NCI-H524 treated with DMSO at 0.1 percent for 48 hours (cell line): ENCODE measurements around the gene ECPAS.
"Not testable (repeated sequence)": the region's sequence is repeated elsewhere in the genome, so short reads cannot be mapped to it uniquely, and the experiment has no call there.

ENCODE experiments used
- DNase-seq: peaks from one replicate; lab custom pipeline; 2025; lab: John Stamatoyannopoulos, UW

The ECPAS gene, protein sequence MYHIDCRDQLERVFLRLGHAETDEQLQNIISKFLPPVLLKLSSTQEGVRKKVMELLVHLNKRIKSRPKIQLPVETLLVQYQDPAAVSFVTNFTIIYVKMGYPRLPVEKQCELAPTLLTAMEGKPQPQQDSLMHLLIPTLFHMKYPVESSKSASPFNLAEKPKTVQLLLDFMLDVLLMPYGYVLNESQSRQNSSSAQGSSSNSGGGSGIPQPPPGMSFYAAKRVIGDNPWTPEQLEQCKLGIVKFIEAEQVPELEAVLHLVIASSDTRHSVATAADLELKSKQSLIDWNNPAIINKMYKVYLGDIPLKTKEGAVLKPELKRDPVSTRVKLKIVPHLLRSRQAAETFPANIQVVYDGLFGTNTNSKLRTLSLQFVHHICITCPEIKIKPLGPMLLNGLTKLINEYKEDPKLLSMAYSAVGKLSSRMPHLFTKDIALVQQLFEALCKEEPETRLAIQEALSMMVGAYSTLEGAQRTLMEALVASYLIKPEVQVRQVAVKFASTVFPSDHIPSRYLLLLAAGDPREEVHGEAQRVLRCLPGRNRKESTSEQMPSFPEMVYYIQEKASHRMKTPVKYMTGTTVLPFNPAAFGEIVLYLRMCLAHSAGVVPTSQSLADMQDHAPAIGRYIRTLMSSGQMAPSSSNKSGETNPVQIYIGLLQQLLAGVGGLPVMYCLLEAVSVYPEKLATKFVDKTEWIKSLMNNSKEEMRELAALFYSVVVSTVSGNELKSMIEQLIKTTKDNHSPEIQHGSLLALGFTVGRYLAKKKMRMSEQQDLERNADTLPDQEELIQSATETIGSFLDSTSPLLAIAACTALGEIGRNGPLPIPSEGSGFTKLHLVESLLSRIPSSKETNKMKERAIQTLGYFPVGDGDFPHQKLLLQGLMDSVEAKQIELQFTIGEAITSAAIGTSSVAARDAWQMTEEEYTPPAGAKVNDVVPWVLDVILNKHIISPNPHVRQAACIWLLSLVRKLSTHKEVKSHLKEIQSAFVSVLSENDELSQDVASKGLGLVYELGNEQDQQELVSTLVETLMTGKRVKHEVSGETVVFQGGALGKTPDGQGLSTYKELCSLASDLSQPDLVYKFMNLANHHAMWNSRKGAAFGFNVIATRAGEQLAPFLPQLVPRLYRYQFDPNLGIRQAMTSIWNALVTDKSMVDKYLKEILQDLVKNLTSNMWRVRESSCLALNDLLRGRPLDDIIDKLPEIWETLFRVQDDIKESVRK (N-terminal part only)

DNA sequence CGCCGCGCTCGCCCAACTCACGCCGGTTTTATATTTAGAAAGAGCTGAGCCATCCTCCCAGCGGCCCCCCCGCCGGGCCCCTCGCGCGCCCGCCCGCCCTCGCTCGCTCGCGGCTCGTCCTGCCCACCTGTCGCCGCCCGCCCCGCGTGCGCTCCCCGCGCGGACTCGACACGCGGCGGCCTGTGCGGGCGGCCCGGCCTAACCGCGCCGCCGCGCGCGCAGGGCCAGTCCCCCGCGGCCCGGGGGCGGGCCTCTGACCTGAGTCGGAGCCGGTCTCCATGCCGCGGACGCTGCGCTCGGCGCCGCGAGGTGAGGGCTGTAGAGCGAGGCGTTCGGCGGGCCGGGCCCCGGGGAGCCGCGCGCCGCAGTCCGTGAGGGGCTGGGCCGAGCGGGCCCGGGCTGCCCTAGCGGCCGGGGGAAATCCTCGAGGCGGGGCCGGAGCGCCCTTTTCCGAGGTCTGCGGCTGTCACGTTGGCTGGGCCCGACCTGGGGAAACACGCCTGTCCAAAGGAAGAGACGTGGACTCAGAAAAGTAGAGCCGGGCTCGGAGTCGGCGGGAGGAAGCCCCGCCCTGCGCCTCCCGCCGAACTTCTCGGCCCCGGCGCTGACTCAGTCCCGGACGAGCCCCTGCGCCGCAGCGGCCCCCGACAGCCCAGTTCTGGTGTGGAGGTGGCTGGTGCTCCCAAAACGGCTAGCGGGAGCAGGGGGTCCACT, at the start of gene ECPAS:
TSS of gene ECPAS (minus strand) at position 526 of the 714 bp plus-strand sequence. CDS start 11,465 bp downstream, outside the sequence.
- peak; percentile 26 for DNase-seq

DNA sequence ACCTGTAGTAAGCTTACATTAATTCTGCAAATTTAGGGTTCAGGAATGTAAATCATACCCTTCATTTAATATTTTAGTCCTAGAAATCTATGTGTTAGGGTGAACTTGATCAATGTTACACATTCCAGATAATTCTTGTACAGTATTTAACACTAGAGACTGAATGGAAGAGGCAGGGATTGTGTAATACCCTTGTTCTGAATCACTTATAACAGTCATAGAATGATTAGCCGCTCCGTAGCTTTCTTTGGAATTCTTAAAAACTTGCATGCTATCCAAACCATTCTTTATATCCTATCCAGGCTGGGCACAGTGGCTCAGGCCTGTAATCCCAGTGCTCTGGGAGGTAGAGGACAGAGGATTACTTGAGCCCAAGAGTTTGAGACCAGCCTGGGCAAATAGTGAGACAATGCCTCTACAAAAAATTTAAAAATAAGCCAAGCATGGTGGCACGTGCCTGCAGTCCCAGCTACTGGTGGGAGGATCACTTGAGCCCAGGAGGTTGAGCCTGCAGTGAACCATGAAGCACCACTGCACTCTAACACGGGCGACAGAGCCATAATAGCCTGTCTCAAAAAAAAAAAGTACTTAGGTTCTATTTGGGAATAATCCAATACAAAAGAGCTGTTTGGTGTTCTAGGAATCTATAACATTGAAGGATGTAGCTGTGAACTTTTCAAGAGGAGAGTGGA, 49.1 kb upstream of the ECPAS start:
- DNase-seq: no peak

DNA sequence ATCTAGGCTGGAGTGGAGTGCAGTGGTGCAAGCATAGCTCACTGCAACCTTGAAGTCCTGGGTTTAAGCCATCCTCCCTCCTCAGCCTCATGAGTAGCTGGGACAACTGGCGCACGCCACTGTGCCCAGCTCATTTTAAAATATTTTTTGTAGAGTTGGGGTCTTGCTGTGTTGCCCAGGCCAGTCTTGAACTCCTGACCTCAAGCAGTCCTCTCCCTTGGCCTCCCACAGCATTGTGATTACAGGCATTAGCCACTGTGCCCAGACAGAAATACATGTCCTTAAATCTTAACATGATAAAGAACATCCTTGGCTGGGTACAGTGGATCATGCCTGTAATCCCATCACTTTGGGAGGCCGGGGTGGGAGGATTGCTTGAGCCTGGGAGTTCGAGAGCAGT, 47.5 kb upstream of the ECPAS start:
- DNase-seq: no peak

DNA sequence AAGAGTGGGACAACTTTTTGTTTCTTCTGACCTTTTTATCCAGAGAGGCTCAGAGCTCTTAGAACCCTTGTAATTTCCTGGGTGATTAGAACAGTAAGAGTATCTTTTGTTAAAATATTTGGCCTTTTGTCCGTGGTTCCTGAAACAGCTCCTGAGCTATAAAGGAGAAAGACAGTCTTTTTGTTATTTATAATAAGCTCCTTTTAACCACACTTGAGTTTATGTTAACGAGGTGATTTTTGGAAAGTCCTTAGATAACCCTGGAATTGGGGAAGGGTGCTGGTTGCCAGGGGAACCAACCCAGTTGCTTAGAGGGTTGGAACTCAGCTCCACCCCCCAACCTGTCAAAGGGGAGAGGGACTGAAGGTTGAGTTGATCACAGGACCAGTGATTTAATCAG, 45.6 kb upstream of the ECPAS start:
- DNase-seq: no peak

DNA sequence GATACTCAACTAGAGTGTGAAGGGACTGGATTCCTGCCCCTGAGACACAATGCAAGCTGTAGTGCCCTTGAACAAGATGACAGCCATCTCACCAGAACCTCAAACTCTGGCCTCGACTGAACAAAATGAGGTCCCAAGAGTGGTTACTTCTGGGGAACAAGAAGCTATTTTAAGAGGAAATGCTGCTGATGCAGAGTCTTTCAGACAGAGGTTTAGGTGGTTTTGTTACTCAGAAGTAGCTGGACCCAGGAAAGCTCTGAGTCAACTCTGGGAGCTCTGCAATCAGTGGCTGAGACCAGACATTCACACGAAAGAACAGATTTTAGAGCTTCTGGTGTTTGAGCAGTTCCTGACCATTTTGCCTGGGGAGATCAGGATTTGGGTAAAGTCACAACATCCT, 43.2 kb upstream of the ECPAS start:
- no peak for DNase-seq

DNA sequence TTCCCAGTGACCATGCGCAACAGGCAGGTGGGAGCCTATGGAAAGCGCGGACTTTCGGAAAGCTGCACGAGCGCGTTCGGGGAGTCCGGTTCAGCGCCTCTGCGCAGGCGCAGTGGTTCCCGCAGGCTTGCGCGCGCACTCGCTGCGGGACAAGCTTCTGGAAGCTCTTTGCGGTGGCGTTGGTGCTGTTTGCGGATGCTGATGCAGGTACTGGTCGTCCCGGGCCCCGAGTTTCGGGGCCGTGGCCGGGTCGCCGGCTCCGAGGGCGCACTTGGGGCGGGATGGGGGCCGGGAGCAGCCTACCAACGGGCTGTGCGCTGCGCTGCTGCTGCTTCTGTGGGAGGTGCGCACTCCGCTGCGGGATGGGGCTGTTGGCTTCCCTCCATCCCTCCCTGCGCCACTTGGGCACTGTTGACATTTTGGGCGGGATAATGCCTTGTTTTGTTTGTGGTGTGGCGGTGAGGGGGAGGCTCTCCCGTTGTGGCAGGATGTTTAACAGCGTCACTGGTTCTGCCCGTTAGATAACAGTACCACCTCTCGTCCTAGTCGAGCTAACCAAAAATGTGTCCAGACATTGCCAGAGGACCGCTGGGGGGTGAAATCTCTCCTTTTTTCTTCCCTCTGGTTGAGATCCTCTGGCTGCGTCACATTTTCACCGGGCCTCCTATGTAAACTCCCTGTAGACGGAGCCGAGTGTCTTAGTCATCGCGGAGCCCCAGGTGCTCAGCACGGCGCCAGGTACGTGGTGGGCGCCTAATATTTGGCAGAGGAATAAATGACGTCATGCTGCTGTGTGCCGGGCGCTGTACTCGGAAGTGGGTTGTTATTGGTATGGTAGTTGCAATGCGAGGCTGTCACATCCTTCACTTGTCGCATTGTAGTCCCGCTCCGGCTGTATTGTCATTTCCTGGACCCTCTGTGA, 41.1 kb upstream of the ECPAS start, which contains the start of gene ZNF483:
TSS of gene ZNF483 (plus strand) at position 124 of the 922 bp plus-strand sequence. CDS start 2,217 bp downstream, outside the sequence.
- DNase-seq: peak; percentile 33

DNA sequence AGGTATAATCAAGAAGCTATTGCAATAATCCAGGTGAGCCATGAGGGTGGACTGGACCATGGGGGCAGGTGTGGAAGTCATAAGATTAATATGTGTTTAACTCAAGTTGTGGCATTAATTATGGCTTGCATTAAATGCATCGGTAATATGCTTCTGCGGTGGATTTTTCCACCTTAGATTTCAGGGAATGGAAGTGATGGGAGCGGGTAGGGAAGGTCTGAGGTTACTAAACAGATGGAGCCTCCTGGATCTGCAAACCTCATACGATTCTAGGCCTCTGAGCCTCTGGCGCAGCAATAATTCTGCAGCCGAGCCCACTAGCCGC, 40.5 kb upstream of the ECPAS start:
- no peak for DNase-seq

DNA sequence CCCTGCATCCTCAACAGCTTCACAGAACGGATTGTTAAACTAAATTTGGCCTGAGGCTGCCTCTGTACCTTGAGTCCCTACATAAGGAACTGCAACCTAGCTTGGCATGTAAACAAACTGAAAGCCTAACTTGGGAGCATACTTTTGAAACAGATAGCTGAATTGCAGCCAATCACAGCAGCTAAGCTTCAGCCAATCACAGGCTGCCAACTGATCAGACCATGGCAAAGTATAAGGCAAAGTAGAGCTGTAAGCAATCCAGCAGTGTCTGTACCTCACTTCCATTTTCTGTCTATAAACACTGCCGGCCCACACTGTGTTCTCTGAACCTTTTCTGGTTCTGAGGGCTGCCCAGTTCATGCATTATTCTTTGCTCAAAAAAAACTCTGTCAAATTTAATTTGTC, 31.9 kb upstream of the ECPAS start:
- DNase-seq: no peak

DNA sequence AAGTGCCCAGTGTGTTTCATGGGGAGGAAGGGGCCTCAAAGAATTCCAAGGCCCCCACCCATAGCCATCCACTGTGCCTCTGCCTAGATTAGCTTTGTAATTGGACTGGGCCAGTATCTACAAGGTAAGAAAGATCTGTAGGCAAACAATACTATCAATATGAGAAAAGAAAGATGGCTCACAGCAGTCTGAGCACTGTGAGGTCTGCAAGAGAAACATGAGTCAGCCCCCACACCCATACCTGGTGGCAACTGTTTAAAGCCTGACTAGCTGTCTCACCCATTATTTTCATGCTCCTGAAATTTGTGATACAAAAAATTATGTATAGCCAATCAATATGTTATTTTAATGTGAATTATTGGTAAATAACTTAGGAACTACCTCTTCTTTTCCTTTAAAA, 30.8 kb upstream of the ECPAS start:
- no peak for DNase-seq

DNA sequence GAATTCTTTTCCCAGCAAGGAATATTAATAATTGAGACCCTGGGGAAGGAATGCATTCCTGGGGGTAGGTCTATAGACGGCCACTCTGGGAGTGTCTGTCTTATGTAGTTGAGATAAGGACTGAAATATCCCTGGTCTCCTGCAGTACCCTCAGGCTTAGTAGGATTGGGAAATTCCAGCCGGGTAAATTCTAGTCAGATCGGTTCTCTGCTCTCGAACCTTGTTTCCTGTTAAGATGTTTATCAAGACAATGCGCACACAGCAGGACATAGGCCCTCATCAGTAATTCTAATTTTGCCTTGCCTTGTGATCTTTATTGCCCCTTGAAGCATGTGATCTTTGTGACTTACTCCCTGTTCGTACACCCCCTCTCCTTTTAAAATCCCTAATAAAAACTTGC, 27.4 kb upstream of the ECPAS start:
- DNase-seq: not testable (repeated sequence)

DNA sequence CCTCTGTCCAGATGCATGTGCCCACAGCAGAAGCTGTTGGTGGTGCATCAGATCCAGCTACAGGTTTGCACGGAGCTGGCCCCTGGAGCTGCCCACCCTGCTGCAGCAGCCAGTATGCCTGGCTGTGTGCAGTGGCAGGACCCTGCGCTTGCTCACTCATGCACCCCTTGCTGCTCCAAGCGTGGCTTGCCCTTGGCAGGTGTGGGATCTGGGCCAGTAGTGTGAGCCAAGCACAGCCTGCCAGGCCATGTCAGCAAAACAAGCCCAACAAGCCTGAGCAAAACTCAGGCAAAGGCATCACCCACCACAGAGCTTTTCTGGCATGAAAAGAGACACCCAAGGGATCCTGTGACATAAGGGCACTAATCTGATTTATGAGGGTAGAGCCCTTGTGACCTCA, 18.3 kb upstream of the ECPAS start:
- no peak for DNase-seq

DNA sequence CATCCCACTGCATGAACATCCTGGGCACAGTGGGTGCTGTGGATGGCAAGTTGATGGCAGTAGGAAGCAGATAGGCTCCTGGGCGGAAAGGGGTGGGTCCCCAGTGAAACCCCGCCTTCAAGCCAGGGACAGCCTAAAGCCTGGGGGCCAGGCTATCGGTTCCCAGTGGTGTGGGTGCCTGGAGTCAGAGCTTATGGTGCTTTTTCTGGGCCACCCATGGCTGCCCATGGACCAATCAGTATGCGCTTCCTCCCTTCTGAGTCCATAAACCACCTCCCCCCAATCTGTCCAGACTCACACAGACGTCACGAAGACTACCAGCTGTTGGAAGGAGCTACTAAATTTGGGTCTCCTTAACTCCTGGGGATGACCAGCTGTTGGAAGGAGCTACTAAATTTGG, 17.5 kb upstream of the ECPAS start:
- DNase-seq: no peak

DNA sequence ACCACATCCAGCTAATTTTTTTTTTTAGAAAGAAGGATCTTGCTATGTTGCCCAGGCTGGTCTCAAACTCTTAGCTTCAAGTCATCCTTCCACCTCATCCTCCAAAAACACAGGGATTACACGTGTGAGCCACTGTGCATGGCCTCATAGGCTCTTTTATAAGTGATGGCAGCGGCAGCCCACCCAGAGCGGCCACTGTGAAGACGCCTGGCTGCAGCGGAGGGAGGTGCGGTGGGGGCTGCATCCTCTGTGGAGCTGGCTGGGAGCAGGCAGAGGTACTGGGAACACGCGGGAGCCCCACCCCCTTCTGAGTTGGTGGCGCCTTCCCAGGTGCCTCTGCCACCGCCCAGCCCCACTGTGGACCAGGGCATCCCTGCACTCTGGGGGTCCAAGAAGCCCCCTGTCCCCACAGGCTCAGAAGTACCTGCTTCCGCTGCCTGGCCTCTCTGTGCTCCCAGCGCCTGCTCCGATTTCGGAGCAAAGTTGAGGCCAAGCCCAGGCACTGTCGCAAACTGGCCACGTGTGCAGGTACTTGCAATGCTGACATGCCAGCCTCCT, 16.9 kb upstream of the ECPAS start:
- DNase-seq: no peak

DNA sequence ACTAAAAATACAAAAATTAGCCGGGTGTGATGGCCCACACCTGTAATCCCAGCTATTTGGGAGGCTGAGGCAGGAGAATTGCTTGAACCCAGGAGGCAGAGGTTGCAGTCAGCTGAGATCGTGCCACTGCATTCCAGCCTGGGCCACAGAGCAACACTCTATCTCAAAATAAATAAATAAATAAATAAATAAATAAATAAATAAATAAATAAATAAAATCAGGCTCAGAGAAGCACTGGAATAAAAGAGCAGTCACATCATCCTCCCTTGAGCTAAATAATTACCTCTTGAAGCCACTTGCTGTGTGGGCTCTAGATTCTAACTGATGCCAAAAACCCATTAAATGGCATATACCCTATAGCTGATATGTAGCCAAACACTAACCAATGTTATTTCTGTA, 13.0 kb upstream of the ECPAS start:
- DNase-seq: not testable (repeated sequence)

DNA sequence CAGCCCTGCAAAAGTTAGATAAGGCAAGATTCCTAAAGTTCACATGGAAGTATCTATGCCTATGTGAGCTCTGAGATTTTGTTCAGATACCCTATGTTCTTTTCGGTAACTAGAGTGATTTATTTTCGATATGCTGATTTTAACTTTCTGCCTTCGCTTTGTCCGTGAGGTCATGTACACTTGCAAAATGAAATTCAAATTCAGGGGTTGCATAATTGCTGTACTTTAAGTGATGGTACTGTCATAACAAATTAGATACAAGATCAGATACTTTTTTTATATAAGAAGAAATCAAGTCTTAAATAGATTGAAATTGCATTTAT, 350 bp upstream of the ECPAS start:
- no peak for DNase-seq

DNA sequence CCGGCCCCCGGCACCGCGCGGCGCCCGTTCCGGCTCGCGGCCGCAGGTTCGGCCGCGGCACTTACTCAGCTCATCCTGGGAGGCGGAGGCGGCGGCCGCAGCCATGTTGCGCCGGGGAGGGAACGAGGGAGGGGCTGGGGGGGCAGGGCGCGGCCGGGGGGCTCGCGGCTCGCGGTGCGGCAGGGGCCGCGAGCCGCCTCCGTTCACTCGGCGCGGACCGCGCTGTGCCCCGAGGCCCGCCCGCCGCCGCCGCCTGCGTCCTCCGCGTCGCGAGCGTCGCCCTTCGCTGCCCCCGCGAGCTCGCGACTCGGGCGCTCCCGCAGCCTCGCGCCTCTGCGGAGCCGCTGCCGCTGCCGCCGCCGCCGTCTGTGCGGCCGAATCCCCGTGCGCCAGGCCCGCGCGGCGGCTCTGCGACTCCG, 735 bp downstream of the ECPAS start:
- DNase-seq: no peak

DNA sequence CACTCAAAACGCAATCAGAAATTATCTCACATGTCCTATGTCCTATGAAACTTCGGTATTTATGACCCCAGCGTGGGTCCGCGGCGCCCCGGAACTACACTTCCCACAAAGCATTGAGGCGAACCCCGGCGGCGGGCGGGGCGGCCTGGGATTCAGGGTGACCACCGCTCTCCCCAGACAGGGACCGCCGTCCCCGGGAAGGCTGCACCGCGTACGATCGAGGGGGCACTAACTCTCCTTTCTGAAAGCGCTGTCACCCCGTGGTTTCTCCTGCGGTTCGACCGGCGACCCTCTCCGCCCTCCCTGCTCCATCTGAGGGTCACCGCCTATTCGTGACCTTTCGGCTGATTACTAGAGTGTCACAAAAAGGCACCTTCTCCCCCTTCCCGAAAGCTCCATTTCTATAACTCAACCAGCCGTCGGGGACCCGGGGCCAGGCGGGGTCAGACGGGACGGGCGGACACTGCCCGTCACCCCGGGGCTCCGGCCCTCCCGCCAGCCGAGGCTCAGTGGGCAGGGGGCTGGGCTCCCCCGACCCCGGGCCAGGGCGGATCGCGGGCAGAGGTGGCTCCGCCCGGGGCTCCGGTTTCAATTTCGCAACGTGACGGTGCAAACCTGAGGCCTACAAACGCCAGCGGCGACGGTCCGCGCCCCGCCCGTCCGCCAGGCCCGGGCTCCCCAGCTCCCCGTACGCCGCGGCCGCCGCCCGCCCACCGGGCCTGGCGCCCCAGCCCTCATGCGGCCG, 1.3 kb downstream of the ECPAS start:
- DNase-seq: peak; percentile 21

DNA sequence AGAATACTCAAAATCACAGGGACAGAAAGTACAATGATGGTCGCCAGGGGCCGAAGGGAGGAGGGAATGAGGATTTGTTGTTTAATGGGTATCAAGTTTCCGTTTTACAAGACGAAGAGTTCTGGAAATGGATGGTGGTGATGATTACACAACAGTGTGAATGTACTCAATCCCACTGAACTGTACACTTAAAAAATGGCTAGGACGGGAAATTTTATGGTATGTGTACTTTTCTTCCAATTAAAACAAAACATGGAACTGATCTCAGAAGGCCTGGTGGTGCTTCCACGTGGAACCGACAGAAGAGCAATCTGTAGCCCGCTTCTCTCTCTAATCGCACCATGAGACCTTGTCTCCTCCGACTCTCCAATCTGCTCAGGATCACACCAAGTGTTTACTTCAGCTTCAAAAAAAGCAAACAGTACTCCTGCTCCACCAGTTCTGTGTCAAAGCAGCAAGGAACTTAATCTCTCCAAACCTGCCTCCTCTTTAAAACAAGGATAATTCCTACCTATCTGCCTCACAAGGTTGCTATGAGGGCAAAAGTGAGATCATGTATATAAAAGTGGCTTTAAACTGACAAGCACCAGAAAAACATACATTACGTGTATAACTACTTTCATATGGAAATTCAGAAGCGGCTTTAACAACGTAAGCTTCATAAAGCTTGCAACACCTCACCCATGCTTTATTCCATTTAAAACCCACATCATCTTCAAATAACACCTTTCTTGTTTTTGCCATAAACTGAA, 2.1 kb downstream of the ECPAS start:
- DNase-seq: peak; percentile 53
